ENCODE measurements around the gene TAS2R3.
"Not testable (repeated sequence)": the region's sequence is repeated elsewhere in the genome, so short reads cannot be mapped to it uniquely, and the experiment has no call there.

Gene TAS2R3, protein sequence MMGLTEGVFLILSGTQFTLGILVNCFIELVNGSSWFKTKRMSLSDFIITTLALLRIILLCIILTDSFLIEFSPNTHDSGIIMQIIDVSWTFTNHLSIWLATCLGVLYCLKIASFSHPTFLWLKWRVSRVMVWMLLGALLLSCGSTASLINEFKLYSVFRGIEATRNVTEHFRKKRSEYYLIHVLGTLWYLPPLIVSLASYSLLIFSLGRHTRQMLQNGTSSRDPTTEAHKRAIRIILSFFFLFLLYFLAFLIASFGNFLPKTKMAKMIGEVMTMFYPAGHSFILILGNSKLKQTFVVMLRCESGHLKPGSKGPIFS

GRCh38 chr7:141763797-141764196, at the start of gene TAS2R3:
TAS2R3 (plus strand) TSS chr7:141764097; CDS start chr7:141764159, 62 bp downstream.
- no peak for DNase-seq (ENCODE audit: low spot score)

GRCh38 chr7:141714571-141714970, 49.3 kb upstream of the TAS2R3 start:
- no peak for DNase-seq (ENCODE audit: low spot score)

DNA sequence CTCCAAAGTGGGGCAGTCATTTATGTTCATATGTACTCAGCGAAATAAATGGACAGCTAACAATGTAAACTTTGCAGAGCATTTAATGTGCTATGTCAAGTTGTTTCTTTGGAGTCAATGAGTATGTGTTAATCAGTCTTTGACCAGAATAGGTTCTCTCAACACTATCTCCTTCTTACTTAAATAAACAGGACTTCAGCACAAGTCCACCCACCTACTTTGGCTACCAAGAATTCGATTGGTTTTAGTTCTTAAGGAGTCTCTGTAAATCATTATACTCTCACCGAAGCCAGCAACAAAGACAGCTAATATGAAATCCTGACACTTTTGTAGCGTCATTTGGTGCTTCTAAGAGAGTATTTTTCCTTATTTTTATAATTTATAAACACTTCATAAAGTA, 48.9 kb upstream of the TAS2R3 start:
- DNase-seq (ENCODE audit: low spot score) = no peak

- no peak for DNase-seq (ENCODE audit: low spot score)
These were observed 47.9 kb upstream of the TAS2R3 start for GRCh38 chr7:141715794-141716689.

DNA sequence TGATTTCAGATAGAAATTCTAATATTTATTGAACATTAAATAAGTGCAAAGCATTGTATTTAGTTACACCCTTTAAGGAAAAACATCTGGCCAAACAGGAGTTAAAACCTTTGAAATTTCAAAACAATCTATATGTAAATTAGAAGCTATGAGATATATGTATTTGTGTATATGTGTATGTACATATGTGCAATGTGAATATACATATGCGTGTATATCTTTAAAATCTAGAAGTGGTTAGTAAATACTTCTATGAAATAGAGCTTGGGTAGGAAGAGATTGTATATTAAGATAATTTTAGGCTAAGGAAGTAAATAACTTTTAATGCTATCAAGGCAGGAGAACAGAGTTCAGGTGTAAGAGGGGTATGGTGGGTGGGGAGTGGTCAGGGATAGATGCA, 46.4 kb upstream of the TAS2R3 start:
- no peak for DNase-seq (ENCODE audit: low spot score)

DNA sequence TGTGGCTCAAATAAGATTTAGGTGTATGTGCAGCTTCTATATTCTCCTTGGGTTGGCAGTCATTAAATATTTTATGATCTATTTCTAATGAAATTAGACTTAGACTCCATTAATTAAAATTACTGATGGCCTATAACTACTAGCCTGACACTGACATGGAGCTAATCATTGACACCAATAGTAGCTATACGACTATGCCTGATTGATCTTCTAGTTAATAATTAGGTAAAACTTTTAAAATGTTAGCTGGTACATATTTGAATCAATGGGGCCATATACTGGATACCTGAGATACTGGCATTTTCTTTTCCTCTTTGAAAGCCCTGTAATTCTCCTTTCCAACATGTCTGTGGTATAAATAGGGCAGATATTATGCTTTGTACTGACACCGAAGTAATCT, 41.4 kb upstream of the TAS2R3 start:
- no peak for DNase-seq (ENCODE audit: low spot score)

DNA sequence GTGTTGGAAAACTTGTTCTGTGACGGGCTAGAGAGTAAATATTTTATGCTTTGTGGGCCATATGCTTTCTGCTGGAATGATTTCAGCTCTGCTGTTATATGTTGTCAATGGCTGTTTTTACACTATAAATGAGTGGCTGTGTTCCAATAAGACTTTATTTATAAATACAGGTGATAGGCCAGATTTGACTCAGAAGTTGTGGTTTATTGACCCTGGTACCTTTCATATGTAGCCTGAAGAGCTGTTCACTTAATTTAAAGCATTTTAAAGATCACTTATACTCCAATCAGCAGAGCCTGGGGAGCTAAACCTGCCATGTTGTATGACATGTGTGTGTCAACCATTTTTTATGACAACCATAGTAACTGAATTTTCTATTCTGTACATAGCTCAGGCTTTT, 34.9 kb upstream of the TAS2R3 start:
- no peak for DNase-seq (ENCODE audit: low spot score)

DNA sequence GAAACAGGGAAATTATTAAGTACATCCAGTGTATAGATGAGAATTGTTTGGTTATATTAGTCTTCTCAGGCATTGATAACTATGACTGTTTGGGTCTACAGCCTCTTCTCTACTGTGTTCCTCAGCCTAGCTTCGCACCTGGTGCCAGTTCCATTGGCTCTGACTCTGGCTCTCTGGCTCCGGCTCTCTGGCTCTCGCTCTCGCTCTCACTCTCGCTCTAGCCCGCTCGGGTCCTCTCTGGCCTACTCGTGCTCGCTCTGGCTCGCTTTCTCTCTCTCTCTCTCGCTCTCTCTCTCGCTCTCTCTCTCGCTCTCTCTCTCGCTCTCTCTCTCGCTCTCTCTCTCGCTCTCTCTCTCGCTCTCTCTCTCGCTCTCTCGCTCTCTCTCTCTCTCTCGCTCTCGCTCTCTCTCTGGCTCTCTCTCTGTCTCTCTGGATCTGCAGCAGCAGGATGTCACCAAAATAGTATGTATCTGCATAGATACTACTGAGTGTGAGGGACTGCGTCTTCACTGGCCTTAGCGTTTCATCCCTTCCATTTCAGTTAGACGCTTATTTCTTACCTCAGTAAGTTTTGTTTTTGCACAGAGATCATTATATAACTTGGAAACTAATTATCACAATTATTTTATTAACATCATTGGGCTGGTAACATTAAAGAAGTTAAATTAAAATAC, 32.3 kb upstream of the TAS2R3 start:
- DNase-seq (ENCODE audit: low spot score) = peak; percentile 12

DNA sequence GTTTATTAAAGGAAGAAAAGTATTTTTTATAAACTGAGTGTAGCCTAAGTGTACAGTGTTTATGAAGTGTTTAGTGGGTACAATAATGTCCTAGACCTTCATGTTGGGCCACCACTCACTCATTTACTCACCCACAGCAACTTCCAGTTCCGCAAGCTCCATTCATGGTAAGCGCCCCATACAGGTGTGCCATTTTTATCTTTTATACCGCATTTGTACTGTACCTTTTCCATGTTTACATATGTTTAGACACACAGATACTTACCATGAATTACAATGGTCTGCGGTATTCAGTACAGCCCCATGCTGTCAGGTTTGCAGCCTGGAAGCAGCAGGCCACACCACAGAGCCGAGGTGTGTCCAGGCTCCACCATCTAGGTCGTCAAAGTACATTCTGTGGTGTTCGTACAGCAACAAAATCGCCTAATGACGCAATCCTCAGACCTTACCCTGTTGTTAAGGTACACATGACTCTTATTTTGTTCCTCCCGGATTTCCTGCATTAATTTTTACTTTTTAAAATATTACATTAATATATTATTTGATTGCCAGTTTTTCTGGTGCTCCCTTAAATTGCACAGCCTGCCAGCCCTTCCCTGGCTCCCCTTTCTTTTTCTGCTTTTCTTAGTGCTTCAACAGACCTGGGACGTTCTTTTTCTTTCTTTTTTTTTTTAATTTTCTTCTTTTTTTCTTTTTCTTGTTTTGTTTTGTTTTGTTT, 26.6 kb upstream of the TAS2R3 start:
- DNase-seq (ENCODE audit: low spot score) = peak; percentile 11

GRCh38 chr7:141737836-141738591, 25.9 kb upstream of the TAS2R3 start, which contains the start of gene SSBP1:
SSBP1 (plus strand) TSS chr7:141738358; CDS start chr7:141739167, 809 bp downstream.
- DNase-seq (ENCODE audit: low spot score) = peak; percentile 96

GRCh38 chr7:141738592-141739013, 25.3 kb upstream of the TAS2R3 start:
- DNase-seq (ENCODE audit: low spot score) = no peak

- no peak for DNase-seq (ENCODE audit: low spot score)
These were observed 24.6 kb upstream of the TAS2R3 start for GRCh38 chr7:141739250-141739649.

DNA sequence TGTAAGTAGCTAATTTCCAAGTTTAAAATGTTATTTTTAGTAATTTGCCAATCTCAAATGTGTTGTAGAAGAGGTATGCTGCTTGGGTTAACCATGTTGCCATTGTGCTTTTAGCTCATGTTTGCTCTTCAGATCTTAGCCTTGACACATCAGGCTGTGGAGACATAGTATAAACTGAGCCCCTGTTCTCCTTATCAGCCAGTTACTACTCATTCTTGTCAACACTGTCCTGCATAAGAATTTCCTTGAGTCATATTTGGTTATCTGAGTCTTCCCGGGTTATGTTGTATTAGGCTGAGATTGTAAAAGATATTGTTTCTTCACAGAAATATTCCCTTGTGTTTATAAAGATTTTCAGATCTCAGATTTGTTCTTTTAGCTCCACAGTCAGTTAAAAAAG, 21.7 kb upstream of the TAS2R3 start:
- no peak for DNase-seq (ENCODE audit: low spot score)

DNA sequence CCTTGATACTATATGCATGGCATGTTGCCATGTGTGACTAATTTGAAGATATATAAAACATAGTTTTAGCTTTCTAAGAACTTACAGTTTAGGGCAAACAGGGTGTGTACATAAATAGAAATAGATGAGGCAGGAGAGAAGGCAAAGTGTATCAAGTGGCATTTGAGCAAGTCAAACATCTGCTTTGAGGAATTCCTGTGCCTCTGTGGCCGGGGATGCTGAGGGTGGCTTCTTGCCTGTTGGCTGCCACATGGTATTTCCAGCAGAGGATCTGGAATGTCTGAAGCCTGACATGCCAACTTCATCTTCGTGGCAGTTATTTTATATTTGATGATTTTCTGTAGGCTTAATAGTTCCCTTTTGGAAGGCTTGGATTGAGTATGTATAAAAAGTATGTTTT, 19.8 kb upstream of the TAS2R3 start:
- no peak for DNase-seq (ENCODE audit: low spot score)

DNA sequence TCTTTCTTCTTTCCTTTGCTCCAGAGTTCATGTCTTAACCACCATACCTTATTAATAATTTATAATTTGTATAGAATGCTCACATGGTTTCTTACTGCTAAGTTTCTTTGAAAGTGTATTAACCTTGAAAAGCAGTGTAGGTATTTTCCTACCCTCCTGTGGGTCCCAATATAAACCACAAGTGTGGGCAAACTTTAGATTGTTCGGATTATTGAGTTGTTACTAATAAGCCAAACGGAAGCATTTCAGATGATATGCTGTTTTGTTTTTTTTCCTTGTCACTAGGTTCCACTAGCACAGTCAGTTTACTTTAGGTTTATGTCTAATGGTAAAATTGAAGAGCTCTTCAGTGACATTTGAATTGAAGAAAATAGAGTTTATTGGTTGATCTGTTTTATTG, 15.5 kb upstream of the TAS2R3 start:
- no peak for DNase-seq (ENCODE audit: low spot score)

GRCh38 chr7:141751904-141752303, 12.0 kb upstream of the TAS2R3 start:
- not testable (repeated sequence) for DNase-seq (ENCODE audit: low spot score)

DNA sequence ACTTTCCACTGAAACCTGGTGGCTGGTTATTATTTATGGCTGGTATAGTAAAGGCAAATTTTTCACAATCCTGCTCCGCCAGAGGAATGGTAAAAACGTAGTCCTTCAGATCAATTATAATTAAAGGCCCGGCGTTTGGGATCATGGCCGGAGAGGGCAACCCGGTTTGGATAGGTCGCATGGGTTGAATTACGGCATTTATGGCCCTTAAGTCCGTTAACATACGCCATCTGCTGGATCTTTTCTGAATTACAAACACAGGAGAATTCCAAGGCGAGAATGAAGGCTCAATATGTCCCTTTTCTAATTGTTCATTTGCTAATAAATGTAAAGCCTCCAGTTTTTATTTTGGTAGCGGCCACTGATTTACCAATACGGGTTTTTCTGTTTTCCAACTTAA, 11.3 kb upstream of the TAS2R3 start:
- DNase-seq (ENCODE audit: low spot score) = no peak

DNA sequence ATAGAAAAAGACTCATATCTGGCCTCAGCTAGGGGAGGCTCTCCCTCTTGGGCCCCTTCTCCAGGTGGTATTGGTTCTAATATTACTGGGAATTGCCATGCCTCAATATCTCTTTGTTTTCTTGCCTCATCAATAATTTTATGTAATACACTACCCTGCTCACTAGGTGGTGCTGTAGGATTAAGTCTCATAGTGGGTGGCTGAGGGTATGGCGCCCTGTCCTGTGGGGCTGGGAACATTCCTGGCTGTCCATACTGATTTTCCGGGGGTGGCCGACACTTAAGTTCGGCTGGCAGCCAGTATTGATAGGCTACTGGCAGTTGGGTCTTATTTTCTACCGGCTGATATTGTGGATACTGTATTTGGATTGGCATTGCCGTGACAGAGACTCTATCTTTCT, 9.0 kb upstream of the TAS2R3 start:
- peak; percentile 9 for DNase-seq (ENCODE audit: low spot score)

GRCh38 chr7:141770083-141770583, 6.2 kb downstream of the TAS2R3 start:
- not testable (repeated sequence) for DNase-seq (ENCODE audit: low spot score)

- DNase-seq (ENCODE audit: low spot score) = no peak
These were observed 12.5 kb downstream of the TAS2R3 start, which contains the start of gene TAS2R4 for GRCh38 chr7:141776374-141776773. TAS2R4 (plus strand) TSS chr7:141776674; CDS start chr7:141778489, 1,815 bp downstream.
